ENCODE results near the gene ABCC6.
"Not testable (repeated sequence)": the region's sequence is repeated elsewhere in the genome, so short reads cannot be mapped to it uniquely, and the experiment has no call there.

ABCC6 gene

GRCh38 chr16:16107839-16108238 lies 115.5 kb downstream of the ABCC6 start:
- no peak for DNase-seq

- DNase-seq, result no peak
These were observed 116.8 kb downstream of the ABCC6 start for GRCh38 chr16:16106466-16106865.

GRCh38 chr16:16105646-16106045 lies 117.6 kb downstream of the ABCC6 start:
- no peak for DNase-seq

GRCh38 chr16:16104804-16105141 lies 118.5 kb downstream of the ABCC6 start:
- not testable (repeated sequence) for DNase-seq

GRCh38 chr16:16104132-16104803 lies 119.0 kb downstream of the ABCC6 start:
- DNase-seq, result not testable (repeated sequence)

GRCh38 chr16:16102738-16103137 lies 120.6 kb downstream of the ABCC6 start:
- no peak for DNase-seq

- DNase-seq, result no peak
These were observed 121.7 kb downstream of the ABCC6 start for GRCh38 chr16:16101585-16101984.

- no peak for DNase-seq
These were observed 122.7 kb downstream of the ABCC6 start for GRCh38 chr16:16100631-16101030.

GRCh38 chr16:16099320-16099719 lies 124.0 kb downstream of the ABCC6 start:
- no peak for DNase-seq

All from DMS79 (cell line).